DOHH2 (cell line): ENCODE data around the gene MRPS23.
A peak's percentile ranks its signal among the peaks of the same experiment; 100 is the strongest.

Source experiments
- H3F3A ChIP-seq: fragments of 200-600 bp; sonication (generic), shearing (Covaris generic); 2 replicates; pipeline ENCODE4 v1.6.0; 2016; ENCODE audit warnings: antibody characterized with exemption, mild to moderate bottlenecking; ENCODE audit not compliant: control insufficient read depth, insufficient read depth
- H3K27ac ChIP-seq: fragments of 200-600 bp; sonication (generic); 2 replicates; pipeline ENCODE4 v1.5.1; 2014; ENCODE audit warnings: low read depth, mild to moderate bottlenecking, low read length, moderate library complexity
- H3K27me3 ChIP-seq: fragments of 200-600 bp; sonication (generic); 2 replicates; pipeline ENCODE4 v1.6.1; 2014; ENCODE audit warnings: mild to moderate bottlenecking, low read length, mixed read lengths; ENCODE audit not compliant: control insufficient read depth
- H3K36me3 ChIP-seq: fragments of 200-600 bp; sonication (generic); 2 replicates; pipeline ENCODE4 v1.6.1; 2014; ENCODE audit warnings: mild to moderate bottlenecking, low read length, moderate library complexity, mixed read lengths; ENCODE audit not compliant: control insufficient read depth
- H3K4me1 ChIP-seq: fragments of 200-600 bp; sonication (generic); 2 replicates; pipeline ENCODE4 v1.6.1; 2014; ENCODE audit warnings: mild to moderate bottlenecking, low read length, mixed read lengths; ENCODE audit not compliant: control insufficient read depth
- H3K4me2 ChIP-seq: fragments of 200-600 bp; sonication (generic); 2 replicates; pipeline ENCODE4 v1.6.0; 2014; ENCODE audit warnings: mild to moderate bottlenecking, low read length, moderate library complexity
- H3K4me3 ChIP-seq: fragments of 200-600 bp; sonication (generic); 2 replicates; pipeline ENCODE4 v1.5.1; 2014; ENCODE audit warnings: mild to moderate bottlenecking, low read length, mixed read lengths
- H3K79me2 ChIP-seq: fragments of 200-600 bp; sonication (generic); 2 replicates; pipeline ENCODE4 v1.6.1; 2014; ENCODE audit warnings: mild to moderate bottlenecking, low read length, mixed read lengths; ENCODE audit not compliant: control insufficient read depth
- H3K9me2 ChIP-seq: fragments of 200-600 bp; sonication (generic); replicated peaks from 2 replicates; pipeline ENCODE4 v1.6.1; 2014; ENCODE audit warnings: mild to moderate bottlenecking, low read length, mixed read lengths; ENCODE audit not compliant: control insufficient read depth
- H3K9me3 ChIP-seq: fragments of 200-600 bp; sonication (generic); 2 replicates; pipeline ENCODE4 v1.6.1; 2014; ENCODE audit warnings: antibody characterized with exemption, low read length, mixed read lengths; ENCODE audit not compliant: control insufficient read depth, insufficient read depth
- H4K20me1 ChIP-seq: fragments of 200-600 bp; sonication (generic); 2 replicates; pipeline ENCODE4 v1.6.0; 2014; ENCODE audit warnings: low read depth, mild to moderate bottlenecking, antibody characterized with exemption, low read length, moderate library complexity; ENCODE audit not compliant: control insufficient read depth, insufficient read depth
- EZH2phosphoT487 ChIP-seq: fragments of 200-600 bp; sonication (generic); IDR thresholded peaks from 2 replicates; pipeline ENCODE4 v1.6.1; 2017; ENCODE audit warnings: borderline replicate concordance, mild to moderate bottlenecking, antibody characterized with exemption, low read length, moderate library complexity, mixed read lengths
- TF ChIP-seq, protein P1 (sequence below): fragments of 200-600 bp; sonication (generic); IDR thresholded peaks from one replicate; pipeline ENCODE4 v1.5.1; 2014; ENCODE audit warnings: antibody characterized with exemption, mild to moderate bottlenecking, low read depth, low read length; ENCODE audit not compliant: poor library complexity, severe bottlenecking

The MRPS23 gene

DNA sequence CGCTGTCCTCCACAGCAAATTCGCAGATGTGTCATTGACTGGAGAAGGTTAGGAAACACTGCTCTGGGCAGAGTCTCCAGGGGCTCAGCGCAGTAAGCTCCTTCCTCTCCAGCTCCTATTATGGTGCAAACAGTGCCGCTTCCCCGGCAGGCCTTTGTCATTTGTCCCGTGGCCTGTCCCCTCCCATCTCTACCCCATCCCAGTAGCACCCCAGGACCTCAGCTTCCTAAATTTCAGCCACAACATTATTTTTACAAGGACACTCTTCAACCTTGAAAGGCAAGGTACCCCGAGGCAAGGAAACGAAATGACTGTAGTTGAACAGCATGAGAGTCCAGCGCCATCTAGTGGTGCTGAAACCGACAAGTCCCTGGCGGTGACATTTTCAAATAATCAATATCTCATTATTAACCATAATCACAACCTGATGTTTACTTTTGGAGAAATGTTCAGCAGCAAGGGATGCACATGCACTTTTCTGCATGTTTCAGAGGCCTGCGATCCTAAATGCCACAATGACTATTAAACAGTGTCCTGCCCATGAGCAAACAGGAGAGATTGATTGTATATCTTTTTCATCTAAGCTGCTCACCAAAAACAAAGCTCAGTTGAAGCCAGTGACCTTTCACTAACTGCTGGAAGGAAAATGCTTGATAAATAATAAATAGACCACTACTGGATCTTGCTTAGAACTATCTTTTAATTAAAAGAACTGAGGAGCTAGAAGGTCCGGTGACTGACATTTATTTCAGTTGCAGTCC, 16.5 kb downstream of the MRPS23 start:
- Histone ChIP-seq H3K4me2 (peak overlapping the region; percentile 45), H3K27ac (no peak overlapping the region), H3K79me2 (no peaks in the 10 kb centered on the region), H3K36me3 (peaks cover 4% of the 10 kb centered on the region), H3K4me1 (peaks cover 11% of the 10 kb centered on the region), H3K27me3 (no peaks in the 10 kb centered on the region), H3K9me3 (no peaks in the 10 kb centered on the region), H3F3A (peaks cover 8% of the 10 kb centered on the region), H4K20me1 (no peaks in the 10 kb centered on the region), H3K4me3 (no peak overlapping the region), H3K9me2 (no peaks in the 10 kb centered on the region)
- TF ChIP-seq, protein P1, sequence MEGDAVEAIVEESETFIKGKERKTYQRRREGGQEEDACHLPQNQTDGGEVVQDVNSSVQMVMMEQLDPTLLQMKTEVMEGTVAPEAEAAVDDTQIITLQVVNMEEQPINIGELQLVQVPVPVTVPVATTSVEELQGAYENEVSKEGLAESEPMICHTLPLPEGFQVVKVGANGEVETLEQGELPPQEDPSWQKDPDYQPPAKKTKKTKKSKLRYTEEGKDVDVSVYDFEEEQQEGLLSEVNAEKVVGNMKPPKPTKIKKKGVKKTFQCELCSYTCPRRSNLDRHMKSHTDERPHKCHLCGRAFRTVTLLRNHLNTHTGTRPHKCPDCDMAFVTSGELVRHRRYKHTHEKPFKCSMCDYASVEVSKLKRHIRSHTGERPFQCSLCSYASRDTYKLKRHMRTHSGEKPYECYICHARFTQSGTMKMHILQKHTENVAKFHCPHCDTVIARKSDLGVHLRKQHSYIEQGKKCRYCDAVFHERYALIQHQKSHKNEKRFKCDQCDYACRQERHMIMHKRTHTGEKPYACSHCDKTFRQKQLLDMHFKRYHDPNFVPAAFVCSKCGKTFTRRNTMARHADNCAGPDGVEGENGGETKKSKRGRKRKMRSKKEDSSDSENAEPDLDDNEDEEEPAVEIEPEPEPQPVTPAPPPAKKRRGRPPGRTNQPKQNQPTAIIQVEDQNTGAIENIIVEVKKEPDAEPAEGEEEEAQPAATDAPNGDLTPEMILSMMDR = peak; percentile 98
- TF ChIP-seq EZH2phosphoT487 = no peak

DNA sequence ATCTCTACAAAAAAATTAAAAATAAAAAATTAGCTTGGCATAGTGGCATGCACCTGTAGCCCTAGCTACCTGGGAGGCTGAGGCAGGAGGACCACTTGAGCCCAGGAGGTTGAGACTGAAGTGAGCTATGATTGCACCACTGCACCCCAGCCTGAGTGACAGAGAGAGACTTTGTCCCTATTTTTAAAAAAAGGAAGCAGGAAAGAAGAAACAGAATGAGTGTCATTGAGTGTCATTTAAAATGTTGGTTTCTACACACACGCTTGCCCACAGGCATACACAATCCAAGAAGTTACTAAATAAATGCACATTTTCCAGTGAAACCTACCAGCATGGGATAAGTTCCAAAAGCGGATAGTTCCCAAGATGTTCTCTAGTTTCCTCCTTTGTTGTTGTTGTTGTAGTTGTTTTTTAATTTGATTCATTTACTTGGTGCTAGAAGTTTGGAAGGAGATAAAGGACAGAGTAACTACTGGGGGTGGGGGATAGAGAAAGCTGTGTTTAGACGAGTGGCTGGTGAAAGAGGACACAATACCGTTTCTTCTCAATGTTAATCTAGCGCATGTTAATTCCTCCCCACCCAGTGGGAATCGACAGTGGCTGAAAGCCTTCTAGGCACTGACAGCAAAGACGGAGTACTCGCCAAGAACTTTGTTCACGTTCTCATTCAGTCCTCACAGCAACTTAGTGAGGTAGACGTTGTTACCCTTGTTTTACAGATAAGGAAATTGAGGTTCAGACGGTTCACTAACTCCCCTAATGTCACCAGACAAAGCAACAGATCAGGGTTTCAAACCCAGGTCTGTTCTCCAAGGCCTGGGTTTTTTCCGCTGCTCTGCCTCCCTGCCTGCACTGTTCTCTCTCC, 17.3 kb downstream of the MRPS23 start:
- peaks cover 11% of the 10 kb centered on the region for H3K4me1 ChIP-seq

DNA sequence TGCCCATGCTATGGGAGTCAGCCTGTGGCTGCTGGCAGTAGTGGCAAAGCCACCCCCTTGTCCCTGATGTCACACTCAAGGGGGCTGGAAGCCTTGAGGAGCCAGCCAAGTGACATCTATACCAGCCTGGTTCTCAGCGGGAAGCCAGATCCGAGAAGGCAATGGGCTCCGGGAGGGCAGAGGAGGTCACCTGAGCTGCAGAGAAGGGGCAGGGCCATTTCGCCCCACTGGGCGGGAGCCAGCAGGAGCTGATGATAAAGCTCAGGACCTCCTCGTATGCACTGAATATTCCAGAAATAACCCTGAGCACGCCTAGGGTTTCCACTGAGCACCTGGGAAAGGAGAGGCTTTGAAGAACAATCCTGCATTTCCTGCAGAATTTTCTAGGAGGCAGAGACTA, 19.0 kb downstream of the MRPS23 start:
- no peak overlapping the region for H3K27ac ChIP-seq
- H3K79me2 ChIP-seq = no peaks in the 10 kb centered on the region
- H3K9me3 ChIP-seq = no peaks in the 10 kb centered on the region

More for the DNA sequence above, 17.3 kb downstream of the MRPS23 start:
- Histone ChIP-seq H3K4me2 (peak overlapping the region; percentile 45), H3F3A (peaks cover 8% of the 10 kb centered on the region), H3K36me3 (peaks cover under 1% of the 10 kb centered on the region), H3K27me3 (no peaks in the 10 kb centered on the region), H3K9me3 (no peaks in the 10 kb centered on the region), H3K27ac (no peak overlapping the region), H4K20me1 (no peaks in the 10 kb centered on the region), H3K79me2 (no peaks in the 10 kb centered on the region), H3K4me3 (no peak overlapping the region), H3K9me2 (no peaks in the 10 kb centered on the region)
- TF ChIP-seq EZH2phosphoT487 = no peak
- TF ChIP-seq, protein P1 = no peak

More for the DNA sequence above, 19.0 kb downstream of the MRPS23 start:
- Histone ChIP-seq H3K36me3 (no peaks in the 10 kb centered on the region), H3K4me2 (no peak overlapping the region), H3K4me1 (peaks cover 11% of the 10 kb centered on the region), H3F3A (peaks cover 8% of the 10 kb centered on the region), H3K9me2 (no peaks in the 10 kb centered on the region), H3K4me3 (no peak overlapping the region), H4K20me1 (no peaks in the 10 kb centered on the region), H3K27me3 (0 out of 2 replicates have a peak, but pooled peaks cover 2% of the 10 kb centered on the region)
- TF ChIP-seq, protein P1 = no peak
- TF ChIP-seq EZH2phosphoT487 = no peak
